Measurements from ENCODE around the gene CABP2. TPM values are rescaled to one million over a fixed set of nuclear protein-coding genes. Genes with fewer than 3 reads are reported as not detected.

The CABP2 gene
- total RNA-seq, 1 donor from 2014 or later = not detected

GRCh38 chr11:67522338-67522737, 908 bp downstream of the CABP2 start:
- no peaks in the 10 kb centered on the region for H3K4me1 ChIP-seq
- H3K4me3 ChIP-seq = no peak overlapping the region
- no peaks in the 10 kb centered on the region for H3K36me3 ChIP-seq
- TF ChIP-seq POLR2AphosphoS5 (IDR thresholded peaks at IDR 0.05; ENCODE audit: insufficient read depth in 1 of 2, low read depth in 1 of 2) (no peak), CTCF (IDR thresholded peaks at IDR 0.05) (no peak), POLR2A (IDR thresholded peaks at IDR 0.05) (no peak)
- no peak overlapping the region for H3K27ac ChIP-seq
- no peak for DNase-seq (ENCODE audit: extremely low spot score in 2 of 2)
- no peaks in the 10 kb centered on the region for H3K27me3 ChIP-seq
- intact Hi-C loops (cut with DNase I) = no loop called here
- H3K9me3 ChIP-seq = no peaks in the 10 kb centered on the region

- Histone ChIP-seq H3K9me3 (no peaks in the 10 kb centered on the region), H3K27ac (no peak overlapping the region), H3K27me3 (no peaks in the 10 kb centered on the region), H3K4me3 (no peak overlapping the region), H3K36me3 (no peaks in the 10 kb centered on the region), H3K4me1 (no peaks in the 10 kb centered on the region)
- intact Hi-C loops (cut with DNase I) = no loop called here
- no peak for TF ChIP-seq CTCF (IDR thresholded peaks at IDR 0.05)
- TF ChIP-seq POLR2AphosphoS5 (IDR thresholded peaks at IDR 0.05; ENCODE audit: insufficient read depth in 1 of 2, low read depth in 1 of 2) = no peak
- no peak for TF ChIP-seq POLR2A (IDR thresholded peaks at IDR 0.05)
- DNase-seq (ENCODE audit: extremely low spot score in 2 of 2) = no peak
Observed at GRCh38 chr11:67521924-67522323, 1.3 kb downstream of the CABP2 start.

GRCh38 chr11:67520856-67521824, 2.1 kb downstream of the CABP2 start:
- Histone ChIP-seq H3K27ac (no peak overlapping the region), H3K36me3 (no peaks in the 10 kb centered on the region), H3K4me1 (no peaks in the 10 kb centered on the region), H3K4me3 (no peak overlapping the region), H3K9me3 (no peaks in the 10 kb centered on the region), H3K27me3 (no peaks in the 10 kb centered on the region)
- intact Hi-C loops (cut with DNase I) = no loop called here
- DNase-seq (ENCODE audit: extremely low spot score in 2 of 2) = no peak
- TF ChIP-seq CTCF (IDR thresholded peaks at IDR 0.05) (no peak), POLR2AphosphoS5 (IDR thresholded peaks at IDR 0.05; ENCODE audit: insufficient read depth in 1 of 2, low read depth in 1 of 2) (no peak), POLR2A (IDR thresholded peaks at IDR 0.05) (no peak)

- Histone ChIP-seq H3K27ac (no peak overlapping the region), H3K9me3 (no peaks in the 10 kb centered on the region), H3K27me3 (no peaks in the 10 kb centered on the region), H3K36me3 (no peaks in the 10 kb centered on the region), H3K4me1 (no peaks in the 10 kb centered on the region), H3K4me3 (no peak overlapping the region)
- DNase-seq (ENCODE audit: extremely low spot score in 2 of 2) = no peak
- intact Hi-C loops (cut with DNase I) = no loop called here
- TF ChIP-seq POLR2A (IDR thresholded peaks at IDR 0.05) = no peak
- no peak for TF ChIP-seq POLR2AphosphoS5 (IDR thresholded peaks at IDR 0.05; ENCODE audit: insufficient read depth in 1 of 2, low read depth in 1 of 2)
Observed at GRCh38 chr11:67519726-67520125, 3.5 kb downstream of the CABP2 start.

GRCh38 chr11:67517784-67518552, 5.3 kb downstream of the CABP2 start:
- Histone ChIP-seq H3K27ac (no peak overlapping the region), H3K4me3 (no peak overlapping the region), H3K36me3 (no peaks in the 10 kb centered on the region), H3K4me1 (no peaks in the 10 kb centered on the region), H3K27me3 (no peaks in the 10 kb centered on the region), H3K9me3 (no peaks in the 10 kb centered on the region)
- intact Hi-C loops (cut with DNase I) = no loop called here
- DNase-seq (ENCODE audit: extremely low spot score in 2 of 2) = no peak
- TF ChIP-seq POLR2AphosphoS5 (IDR thresholded peaks at IDR 0.05; ENCODE audit: insufficient read depth in 1 of 2, low read depth in 1 of 2) = no peak
- TF ChIP-seq POLR2A (IDR thresholded peaks at IDR 0.05) = no peak
- TF ChIP-seq CTCF (IDR thresholded peaks at IDR 0.05) = no peak
